ENCODE data around the gene ECM2.
"Not testable (repeated sequence)": the region's sequence is repeated elsewhere in the genome, so short reads cannot be mapped to it uniquely, and the experiment has no call there.

Gene ECM2

DNA sequence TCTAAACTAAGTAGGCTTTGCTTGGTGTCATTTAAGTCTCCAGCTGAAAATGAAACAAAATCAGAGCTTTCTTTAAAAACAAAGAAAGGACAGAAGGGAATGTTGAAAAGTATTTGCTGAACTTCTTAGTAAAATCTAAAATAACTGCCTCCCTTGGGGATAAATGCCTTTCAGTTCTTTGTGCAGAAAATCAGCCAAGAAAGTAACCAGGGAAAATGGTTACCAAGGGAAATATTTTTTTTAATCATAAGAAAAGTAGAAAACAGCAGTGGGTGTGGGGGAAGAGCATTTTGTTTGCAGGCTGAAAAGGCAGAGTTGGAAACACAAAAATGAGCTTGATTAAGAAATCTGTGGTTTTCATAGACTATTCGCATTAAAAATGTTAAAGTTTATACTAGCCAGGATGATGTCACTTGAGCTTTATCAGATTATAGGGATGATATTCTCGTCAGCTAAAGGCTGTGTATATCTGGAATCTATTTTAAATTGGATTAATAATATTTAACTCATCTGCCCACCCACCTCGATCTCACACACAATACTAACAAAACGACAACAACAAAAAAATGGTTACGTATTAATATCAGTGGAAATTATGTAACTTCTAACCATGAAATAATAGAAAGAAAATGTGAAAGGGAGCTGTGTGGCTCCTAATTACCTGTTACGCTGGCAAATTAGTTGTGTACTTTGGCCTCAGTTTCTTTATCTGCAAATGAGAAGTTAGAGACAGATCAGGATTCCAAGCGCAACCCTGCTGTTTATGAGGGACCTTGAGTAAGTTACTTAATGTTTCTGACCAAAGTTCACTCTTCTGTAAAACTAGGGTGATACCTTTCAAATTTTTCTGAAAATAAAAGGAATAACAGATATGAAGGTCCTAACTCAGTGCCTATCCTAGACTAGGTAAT is at the start of gene ECM2:
TSS of gene ECM2 (minus strand) at position 51 of the 911 bp plus-strand sequence. CDS start 13,124 bp downstream, outside the sequence.
- no peak for DNase-seq (ENCODE audit: low read depth in 2 of 2)

DNA sequence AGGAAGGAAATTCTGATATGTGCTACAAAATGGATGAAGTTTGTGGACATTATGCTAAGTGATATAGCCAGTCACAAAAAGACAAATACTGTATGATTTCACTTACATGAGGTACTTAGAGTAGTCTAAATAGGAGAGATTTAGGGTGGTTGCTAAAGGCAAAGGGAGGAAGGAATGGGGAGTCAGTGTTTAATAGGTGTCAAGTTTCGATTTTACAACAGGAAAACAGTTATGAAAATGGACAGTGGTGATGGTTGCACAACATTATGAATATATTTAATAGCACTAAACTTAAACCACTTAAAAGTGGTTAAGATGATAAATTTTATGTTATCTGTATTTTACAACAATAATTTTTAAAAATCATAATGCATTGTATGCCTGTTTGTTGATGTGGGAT is 40.4 kb upstream of the ECM2 start:
- DNase-seq (ENCODE audit: low read depth in 2 of 2): no peak

DNA sequence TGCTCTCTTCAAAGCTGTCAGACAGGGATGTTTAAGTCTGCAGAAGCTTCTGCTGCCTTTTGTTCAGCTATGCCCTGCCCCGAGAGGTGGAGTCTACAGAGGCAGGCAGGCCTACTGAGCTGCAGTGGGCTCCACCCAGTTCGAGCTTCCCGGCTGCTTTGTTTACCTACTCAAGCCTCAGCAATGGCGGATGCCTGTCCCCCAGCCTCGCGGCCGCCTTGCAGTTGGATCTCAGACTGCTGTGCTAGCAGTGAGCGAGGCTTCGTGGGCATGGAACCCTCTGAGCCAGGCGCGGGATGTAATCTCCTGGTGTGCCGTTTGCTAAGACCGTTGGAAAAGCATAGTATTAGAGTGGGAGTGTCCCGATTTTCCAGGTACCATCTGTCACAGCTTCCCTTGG is 37.8 kb upstream of the ECM2 start:
- not testable (repeated sequence) for DNase-seq (ENCODE audit: low read depth in 2 of 2)

DNA sequence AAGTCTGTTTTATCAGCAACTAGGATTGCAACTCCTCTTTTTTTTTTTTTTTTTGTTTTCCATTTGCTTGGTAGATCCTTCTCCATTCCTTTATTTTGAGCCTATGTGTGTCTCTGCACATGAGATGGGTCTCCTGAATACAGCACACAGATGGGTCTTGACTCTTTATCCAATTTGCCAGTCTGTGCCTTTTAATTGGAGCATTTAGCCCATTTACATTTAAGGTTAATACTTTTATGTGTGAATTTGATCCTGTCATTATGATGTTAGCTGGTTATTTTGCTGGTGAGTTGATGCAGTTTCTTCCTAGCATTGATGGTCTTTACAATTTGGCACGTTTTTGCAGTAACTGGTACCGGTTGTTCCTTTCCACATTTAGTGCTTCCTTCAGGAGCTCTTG is 36.1 kb upstream of the ECM2 start:
- DNase-seq (ENCODE audit: low read depth in 2 of 2): not testable (repeated sequence)

DNA sequence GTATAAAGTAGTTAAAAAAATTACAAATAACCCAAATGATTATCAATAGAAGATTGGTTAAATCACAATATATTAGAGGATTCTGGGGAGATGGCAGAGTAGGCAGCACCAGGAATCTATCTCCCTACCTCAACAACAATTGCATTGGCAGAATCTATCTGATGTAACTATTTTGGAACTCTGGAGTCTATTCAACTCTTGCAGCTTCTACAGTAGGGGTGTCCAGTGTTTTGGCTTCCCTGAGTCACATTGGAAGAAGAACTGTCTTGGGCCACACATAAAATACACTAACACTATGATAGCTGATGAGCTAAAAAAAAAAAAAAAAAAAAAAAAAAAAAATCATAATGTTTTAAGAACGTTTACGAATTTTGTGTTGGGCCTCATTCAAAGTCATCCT is 29.2 kb upstream of the ECM2 start:
- no peak for DNase-seq (ENCODE audit: low read depth in 2 of 2)

DNA sequence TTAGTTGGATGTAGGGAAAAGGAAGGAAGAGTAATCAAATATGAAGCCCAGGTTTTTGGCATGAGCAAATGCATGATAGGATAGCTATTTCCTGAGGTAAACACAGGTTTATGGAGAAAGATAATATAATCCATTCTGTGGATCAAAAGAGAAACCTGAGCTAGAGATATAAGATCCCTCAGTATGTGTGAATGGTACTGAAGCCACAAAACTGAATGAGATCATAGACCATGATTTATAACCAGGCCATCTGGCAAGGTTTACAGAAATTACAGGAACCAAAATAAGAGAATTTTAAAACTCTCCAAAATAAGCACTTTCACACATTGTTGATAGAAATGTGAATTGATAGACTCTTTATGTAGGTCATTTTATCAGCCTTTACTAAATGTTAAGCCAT is 28.7 kb upstream of the ECM2 start:
- no peak for DNase-seq (ENCODE audit: low read depth in 2 of 2)

DNA sequence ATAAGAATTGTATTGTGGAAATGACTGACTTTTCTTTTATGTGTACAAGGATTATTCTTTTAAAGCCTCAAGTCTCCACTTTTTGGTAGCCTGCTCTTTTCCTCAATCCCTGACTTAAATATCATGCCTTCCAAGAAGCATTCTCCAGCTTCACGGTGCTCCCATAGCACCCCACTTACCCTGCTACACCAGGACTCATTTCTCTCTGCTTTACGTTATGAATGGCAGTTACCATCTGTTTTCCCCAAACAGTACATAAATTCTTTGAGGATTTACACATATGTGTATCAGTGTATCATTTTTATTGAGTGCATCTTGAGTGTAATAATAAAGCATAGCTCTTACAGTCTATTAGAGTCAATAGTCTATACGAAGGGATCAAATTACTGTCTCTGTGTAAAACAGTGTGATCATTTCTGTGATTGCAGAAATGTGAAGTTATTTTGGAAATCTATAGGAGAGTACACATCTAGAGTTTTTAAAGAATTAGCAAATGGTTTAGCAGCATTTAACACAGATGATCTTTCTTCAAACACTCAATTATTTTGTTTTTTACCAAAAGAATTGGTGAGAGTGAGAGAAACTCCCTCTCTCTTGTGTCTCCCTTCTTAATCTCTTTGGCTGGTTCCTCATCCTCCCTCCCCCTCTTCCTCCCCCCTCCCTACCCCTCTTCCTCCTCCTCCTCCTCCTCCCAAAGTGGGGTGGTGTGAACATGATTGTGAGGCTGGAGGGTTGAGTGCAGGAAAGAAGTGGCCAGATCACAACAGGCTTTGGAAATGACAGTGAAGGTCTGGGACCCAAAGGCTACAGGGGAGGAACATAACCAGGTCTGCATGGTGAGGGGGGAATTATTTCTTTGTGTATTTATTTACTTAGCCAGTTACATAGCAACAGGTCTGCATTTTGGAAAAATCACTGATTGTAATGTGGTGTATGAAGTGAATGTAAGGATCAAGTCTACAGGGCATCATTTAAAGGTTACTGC is 27.6 kb upstream of the ECM2 start:
- DNase-seq (ENCODE audit: low read depth in 2 of 2): no peak

DNA sequence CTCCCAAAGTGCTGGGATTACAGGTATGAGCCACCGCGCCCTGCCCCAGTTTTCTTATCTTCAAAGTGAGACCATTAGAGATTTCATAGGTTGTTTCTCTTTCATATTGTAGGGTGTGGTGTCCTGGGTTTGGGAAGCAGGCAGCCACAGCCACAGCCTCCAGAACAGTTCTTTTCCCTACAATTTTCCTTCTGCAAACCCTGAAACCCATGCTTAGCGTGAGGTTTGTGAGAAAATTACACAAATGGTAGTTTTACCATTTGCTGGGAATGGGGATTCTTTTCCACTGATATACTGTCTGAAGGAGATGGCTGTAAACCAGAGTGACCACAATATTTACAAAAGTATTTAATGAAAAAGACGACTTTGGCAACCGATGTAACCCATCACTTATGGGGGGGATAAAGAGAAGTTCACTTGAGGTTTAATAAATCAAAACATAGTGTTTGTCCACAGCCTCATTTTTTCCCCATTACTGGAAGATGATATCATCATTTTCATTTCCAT is 26.7 kb upstream of the ECM2 start:
- no peak for DNase-seq (ENCODE audit: low read depth in 2 of 2)

DNA sequence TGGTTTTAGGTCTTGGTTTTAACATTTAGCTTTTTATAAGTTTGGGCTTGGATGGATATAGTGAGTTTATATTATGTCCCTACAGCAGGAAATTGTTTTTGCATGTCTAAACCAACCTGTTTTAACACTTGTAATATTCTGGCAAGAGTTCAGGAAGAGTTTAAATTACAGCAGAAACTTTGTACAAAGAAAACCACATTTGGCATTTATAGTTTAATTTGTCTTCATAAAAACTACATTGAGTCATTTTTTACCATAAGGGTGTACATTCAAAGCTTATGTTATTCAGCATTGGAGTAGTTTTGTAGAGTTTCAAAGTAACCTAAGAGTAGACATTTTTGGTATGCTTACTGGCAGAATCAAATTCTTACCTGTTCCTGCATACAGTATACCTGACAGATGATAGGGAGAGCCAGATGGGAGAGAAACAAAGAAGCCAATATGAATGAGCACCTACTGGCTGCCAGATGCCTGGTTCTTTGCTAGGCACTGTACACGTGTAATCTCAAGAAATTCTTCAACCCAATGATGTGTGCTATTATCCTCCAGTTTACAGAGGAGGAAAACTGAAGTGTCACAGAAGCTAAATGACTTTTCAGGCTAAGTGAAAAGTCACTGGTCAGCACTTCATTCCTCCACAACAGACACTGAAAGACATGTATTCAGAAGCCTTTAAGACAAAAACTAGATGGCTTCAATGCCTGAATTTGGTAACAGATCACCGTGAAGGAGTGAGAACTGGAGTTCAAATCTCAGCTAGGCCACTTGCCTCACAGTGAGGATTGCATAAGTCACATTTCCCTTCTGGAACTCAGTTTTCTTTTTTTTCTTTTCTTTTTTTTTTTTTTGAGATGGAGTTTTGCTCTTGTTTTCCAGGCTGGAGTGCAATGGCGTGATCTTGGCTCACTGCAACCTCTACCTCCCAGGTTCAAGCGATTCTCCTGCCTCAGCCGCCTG is 25.9 kb upstream of the ECM2 start:
- DNase-seq (ENCODE audit: low read depth in 2 of 2): no peak

DNA sequence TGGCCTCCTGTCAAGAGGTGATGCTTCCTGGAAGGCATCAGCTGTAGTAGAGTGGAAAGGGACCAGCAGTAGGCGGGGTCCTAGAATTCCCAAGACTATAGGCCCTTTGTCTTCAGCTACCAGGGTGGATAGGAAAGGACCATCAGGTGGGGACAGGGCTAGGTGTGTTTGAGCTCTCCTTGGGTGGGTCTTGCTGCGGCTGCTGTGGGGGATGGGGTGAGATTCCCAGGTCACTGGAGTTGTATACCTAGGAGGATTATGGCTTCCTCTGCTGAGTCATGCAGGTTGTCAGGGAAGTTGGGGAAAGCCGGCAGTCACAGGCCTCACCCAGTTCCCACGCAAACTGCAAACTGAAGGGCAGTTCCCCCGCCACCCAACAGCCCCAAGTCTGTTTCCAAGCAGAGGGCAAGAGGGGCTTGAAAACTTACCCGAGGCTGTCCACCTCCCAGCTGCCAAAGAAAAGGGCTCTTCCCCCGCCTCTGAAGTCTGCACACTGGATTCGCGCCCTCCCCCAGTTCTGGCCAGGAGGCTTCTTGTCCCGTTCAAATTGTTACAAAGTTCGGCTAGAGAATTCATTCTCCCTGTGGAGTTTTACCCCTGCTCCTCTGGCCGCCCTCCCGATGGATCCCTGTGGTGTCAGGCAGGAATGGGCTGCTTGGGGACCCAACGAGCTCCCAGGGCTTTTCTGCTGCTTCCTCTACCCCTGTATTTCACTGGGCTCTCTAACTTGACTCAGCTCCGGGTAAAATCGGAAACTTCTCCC is 23.0 kb upstream of the ECM2 start:
- no peak for DNase-seq (ENCODE audit: low read depth in 2 of 2)

DNA sequence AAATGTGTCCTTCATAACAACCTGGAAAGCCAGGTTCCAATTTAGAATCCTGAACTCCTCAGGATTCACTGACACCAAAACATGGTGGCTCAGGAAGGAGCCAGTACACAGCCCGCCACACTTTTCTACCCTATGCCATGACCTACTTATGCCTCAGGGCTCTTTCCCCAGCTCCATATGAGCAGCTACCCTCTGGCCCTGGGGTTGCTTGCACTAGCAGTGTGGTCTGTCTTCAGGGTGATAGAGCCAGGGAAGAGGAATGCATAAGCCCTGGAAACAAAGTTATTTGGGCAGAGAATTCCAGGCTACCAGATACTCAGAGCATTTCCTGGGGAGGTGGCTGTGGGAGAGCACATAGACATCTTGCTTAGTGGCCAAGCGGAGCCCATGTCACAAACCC is 15.0 kb upstream of the ECM2 start:
- DNase-seq (ENCODE audit: low read depth in 2 of 2): no peak

DNA sequence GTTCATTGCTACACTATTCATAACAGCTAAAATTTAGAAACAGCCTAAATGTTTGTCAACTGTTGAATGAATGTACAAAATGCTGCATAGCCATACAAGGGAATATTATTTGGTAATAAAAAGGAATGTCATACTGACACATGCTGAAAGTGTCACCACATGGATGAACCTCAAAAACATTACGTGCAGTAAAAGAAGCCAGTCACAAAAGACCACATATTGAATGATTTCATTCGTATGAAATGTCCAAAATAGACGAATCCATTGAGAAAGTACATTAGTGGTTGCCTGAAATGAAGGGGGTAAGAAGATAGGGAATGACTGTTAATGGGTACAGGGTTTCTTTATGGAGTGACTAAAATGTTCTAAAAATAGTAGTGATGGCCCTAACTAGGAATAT is 11.6 kb upstream of the ECM2 start:
- no peak for DNase-seq (ENCODE audit: low read depth in 2 of 2)

DNA sequence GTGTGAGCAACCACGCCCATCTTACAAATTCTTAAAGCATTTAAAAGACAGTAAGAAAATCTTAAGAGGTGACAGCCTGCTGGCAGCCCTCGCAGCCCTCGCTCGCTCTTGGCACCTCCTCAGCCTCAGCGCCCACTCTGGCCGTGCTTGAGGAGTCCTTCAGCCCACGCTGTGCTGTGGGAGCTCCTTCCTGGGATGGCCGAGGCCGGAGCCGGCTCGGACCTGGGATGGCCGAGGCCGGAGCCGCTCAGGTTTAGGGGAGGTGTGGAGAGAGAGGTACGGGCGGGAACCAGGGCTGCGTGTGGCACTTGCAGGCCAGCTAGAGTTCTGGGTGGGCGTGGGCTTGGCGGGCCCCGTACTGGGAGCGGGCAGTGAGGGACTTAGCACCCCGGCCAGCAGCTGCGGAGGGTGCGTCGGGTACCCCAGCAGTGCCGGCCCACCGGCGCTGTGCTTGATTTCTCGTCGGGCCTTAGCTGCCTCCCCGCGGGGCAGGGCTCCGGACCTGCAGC is 9.3 kb upstream of the ECM2 start:
- no peak for DNase-seq (ENCODE audit: low read depth in 2 of 2)

DNA sequence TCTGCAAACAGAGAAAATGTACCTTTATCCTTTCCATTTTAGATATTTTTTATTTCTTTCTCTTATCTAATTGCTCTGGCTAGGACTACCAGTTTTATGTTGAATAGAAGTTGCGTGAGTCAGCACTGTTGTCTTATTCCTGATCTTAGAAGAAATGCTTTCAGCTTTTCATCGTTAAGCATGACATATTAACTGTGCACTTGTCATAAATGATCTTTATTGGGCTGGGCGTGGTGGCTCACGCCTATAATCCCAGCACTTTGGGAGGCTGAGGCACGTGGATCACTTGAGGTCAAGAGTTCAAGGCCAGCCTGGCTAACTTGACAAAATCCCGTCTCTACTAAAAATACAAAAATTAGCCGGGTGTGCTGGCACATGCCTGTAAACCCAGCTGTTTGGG is 8.2 kb upstream of the ECM2 start:
- no peak for DNase-seq (ENCODE audit: low read depth in 2 of 2)

DNA sequence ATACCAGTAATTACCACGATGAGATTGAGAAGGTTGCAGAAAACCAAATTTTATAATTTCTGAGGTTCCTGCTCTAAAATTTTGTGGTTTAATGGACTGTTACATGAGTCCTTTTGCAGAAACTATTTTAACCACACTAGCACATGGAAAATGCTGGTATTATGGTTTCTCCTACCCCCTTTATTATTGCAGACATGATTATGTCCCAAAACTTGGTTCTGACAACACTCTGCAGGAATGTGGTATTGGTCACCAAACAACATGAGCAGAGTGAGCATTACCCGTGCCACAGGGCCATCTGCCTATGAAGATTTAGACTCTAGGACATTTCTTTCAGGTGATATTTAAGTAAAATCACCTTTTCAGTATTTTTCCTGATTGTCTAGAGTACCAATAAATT is 2.8 kb upstream of the ECM2 start:
- DNase-seq (ENCODE audit: low read depth in 2 of 2): no peak

DNA sequence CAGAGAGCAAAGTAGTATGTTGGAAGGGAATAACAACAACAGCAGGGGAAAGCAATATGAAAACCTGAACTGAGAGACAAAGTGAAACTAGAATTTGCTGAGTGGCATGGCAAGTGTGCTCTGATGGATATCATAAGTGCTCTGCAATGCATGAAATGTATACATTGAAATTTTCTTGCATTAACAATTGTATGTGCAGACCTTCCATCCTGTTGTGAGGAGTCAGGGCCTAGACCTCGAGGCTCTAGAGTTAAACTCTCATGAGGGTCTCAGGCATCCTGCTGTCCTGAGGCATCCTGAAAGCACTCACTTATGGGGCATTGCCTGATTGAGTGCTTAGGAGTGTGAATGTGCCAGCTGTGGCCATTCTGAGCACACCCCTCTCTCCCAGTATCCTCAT is 1.1 kb downstream of the ECM2 start:
- no peak for DNase-seq (ENCODE audit: low read depth in 2 of 2)

DNA sequence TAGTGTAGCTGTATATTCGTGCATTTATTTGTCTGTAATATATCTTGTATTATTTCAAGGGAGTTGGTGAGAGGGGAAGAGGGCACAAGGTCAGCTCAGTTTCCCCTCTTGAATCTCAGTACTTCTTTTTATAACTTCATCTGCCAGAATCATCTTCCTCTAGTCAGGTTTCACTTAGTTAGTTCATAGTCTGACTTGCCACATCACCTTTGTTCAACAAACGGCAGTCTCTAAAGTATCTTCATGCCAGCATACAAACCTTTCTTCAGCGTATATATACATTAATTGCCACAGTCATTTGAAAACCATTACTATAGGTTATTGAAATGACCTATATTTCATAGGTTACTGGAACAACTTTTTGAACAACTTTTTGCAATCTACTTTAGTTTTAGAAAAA is 1.6 kb downstream of the ECM2 start:
- no peak for DNase-seq (ENCODE audit: low read depth in 2 of 2)

DNA sequence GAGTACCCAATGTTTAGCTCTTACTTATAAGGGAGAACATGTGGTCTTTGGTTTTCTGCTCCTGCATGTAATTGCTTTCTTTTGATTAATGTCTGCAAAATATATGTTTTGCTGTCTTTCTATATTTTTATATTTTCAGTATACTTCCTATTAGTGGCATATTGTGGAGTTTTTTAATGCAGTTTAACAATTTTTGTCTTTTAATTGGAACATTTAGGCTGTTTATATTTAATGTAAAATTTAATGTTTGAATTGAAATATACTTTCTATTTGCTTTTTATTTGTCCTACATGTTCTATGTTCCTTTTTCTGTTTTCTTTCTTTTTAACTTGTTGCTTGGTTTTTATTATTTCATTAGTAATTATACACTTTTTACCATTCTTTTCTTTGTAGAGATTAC is 4.9 kb downstream of the ECM2 start:
- no peak for DNase-seq (ENCODE audit: low read depth in 2 of 2)

DNA sequence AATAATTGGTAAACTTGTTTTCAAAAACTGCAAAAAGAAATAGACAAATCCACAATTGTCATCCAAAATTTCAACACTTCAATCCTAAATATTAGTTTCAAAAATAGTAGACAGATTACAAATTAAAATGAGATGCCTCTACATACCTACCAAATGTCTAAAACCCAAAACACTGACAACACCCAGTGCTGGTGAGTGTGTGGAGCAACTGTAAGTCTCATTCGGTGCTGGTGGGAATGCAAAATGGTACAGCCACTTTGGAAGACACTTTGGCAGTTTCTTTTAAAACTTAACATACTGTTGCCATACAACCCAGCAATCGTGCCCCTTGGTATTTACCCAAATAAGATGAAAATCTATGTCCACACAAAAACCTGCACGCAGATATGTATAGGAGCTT is 6.7 kb downstream of the ECM2 start:
- no peak for DNase-seq (ENCODE audit: low read depth in 2 of 2)

DNA sequence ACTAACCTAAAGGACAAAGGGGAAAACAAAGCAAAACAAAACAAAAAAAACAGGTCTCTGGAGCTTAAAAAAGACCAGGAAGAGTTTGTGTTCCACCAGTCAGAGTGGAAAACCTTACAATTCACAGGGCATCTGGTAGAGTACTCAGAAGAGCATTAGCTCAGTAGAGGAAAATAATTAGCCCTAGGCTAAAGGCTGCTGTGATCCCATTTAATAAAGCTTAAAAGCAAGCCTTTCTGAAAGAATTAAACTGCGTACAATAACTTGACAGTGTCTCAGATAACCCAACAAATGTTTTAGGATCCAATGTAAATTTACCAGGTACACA is 7.3 kb downstream of the ECM2 start:
- DNase-seq (ENCODE audit: low read depth in 2 of 2): no peak
